SK-N-SH (cell line): Measurements from ENCODE around the gene CRYBA2.

Source experiments
- MEF2A ChIP-seq: IDR thresholded peaks from 2 replicates; pipeline ENCODE4 v1.4.0; 2012; ENCODE audit warnings: low read depth, borderline replicate concordance
- NRF1 ChIP-seq: IDR thresholded peaks from 2 replicates; pipeline ENCODE4 v1.6.1; 2012; ENCODE audit warnings: low read depth, mild to moderate bottlenecking, low read length
- POLR2AphosphoS5 ChIP-seq: IDR thresholded peaks from 2 replicates; pipeline ENCODE4 v1.6.1; 2012; ENCODE audit warnings: low read depth, low read length
- YY1 ChIP-seq: IDR thresholded peaks from 2 replicates; pipeline ENCODE4 v1.4.0; 2012; ENCODE audit warnings: low read depth, mild to moderate bottlenecking
- TF ChIP-seq, protein P1 (sequence below): fragments of 200-600 bp; sonication (generic); IDR thresholded peaks from 2 replicates; pipeline ENCODE4 v1.6.1; 2017; ENCODE audit warnings: antibody characterized with exemption, mild to moderate bottlenecking, moderate library complexity
- TF ChIP-seq, protein P2 (sequence below): IDR thresholded peaks from 2 replicates; pipeline ENCODE4; 2012
- TF ChIP-seq, protein P3 (sequence below): IDR thresholded peaks from 2 replicates; pipeline ENCODE4 v1.4.0; 2012; ENCODE audit warnings: low read depth

DNA sequence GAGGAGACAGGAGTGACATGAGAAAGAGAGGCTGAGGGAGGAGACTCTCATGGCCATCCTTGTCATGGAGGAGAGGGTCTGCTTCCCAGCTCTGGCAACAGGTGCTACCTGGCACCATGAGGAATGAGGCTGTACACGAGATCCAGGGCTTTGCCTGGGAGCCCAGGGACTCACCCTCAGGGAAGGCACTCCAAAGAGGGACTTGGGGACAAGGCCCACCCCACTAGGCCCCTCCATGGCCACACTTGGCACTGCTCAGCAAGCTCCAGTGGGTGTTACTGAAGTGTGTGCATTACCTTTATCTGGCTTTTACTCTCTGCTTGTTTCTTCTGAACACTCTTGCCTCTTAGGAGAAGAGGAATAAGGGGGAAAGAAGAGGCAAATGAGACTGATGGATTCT, 45.4 kb upstream of the CRYBA2 start:
- TF ChIP-seq, protein P1, sequence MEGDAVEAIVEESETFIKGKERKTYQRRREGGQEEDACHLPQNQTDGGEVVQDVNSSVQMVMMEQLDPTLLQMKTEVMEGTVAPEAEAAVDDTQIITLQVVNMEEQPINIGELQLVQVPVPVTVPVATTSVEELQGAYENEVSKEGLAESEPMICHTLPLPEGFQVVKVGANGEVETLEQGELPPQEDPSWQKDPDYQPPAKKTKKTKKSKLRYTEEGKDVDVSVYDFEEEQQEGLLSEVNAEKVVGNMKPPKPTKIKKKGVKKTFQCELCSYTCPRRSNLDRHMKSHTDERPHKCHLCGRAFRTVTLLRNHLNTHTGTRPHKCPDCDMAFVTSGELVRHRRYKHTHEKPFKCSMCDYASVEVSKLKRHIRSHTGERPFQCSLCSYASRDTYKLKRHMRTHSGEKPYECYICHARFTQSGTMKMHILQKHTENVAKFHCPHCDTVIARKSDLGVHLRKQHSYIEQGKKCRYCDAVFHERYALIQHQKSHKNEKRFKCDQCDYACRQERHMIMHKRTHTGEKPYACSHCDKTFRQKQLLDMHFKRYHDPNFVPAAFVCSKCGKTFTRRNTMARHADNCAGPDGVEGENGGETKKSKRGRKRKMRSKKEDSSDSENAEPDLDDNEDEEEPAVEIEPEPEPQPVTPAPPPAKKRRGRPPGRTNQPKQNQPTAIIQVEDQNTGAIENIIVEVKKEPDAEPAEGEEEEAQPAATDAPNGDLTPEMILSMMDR, result no peak
- no peak for TF ChIP-seq NRF1
- no peak for TF ChIP-seq MEF2A
- TF ChIP-seq, protein P2, sequence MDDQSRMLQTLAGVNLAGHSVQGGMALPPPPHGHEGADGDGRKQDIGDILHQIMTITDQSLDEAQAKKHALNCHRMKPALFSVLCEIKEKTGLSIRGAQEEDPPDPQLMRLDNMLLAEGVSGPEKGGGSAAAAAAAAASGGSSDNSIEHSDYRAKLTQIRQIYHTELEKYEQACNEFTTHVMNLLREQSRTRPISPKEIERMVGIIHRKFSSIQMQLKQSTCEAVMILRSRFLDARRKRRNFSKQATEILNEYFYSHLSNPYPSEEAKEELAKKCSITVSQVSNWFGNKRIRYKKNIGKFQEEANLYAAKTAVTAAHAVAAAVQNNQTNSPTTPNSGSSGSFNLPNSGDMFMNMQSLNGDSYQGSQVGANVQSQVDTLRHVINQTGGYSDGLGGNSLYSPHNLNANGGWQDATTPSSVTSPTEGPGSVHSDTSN, result no peak
- no peak for TF ChIP-seq YY1
- TF ChIP-seq POLR2AphosphoS5, result no peak
- TF ChIP-seq, protein P3, sequence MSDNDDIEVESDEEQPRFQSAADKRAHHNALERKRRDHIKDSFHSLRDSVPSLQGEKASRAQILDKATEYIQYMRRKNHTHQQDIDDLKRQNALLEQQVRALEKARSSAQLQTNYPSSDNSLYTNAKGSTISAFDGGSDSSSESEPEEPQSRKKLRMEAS, result no peak
